ENCODE data around the gene GJC2. TPM values are rescaled to one million over a fixed set of nuclear protein-coding genes. Genes with fewer than 3 reads are reported as not detected.

GJC2 gene
- total RNA-seq, 1 donor from 2014 or later, result 1.0 TPM

DNA sequence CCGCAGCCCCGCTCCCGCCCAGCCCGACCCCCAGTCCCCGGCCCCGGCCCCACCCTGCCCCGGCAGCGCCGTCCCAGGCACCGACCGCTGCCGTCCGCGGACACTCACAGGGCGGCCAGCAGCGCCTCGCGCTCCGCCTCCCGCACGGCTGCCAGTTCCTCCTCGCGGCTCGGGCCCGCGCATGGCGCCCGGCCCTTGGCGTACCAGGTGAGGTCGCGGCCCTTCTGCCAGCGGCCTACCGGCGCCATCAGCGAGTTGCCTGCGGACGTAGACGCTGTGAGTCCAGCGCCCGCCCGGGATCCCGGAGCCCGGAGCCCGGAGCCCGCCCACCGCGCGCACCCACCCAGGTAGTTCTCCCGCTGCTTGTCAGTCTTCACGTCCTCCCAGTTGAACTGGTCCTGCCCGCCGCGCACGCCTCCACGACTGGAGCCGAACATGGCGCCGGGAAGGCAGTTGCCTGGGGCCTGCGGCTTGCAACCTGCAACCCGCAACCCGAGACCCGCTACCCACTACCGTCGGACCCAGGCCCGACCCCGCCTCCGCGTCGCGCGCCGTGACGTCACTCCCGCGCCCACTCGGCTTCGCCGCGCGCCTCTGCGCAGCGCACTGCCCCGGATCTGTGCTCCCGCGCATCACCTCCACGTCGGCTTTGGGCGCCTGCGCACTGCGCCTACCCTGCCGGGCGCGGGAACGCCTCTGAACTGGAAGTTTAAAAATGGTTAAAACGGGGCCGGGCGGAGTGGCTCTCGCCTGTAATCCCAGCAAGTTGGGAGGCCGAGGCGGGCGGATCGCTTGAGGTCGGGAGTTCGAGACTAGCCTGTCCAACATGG lies 46.7 kb upstream of the GJC2 start, which contains the start of gene C1orf35:
C1orf35 (minus strand) TSS at position 535 of the 830 bp plus-strand sequence; CDS start at position 437, 98 bp downstream.
- Histone ChIP-seq H3K36me3 (peaks cover 57% of the 10 kb centered on the region), H3K4me1 (peaks cover 50% of the 10 kb centered on the region), H3K27ac (replicated peaks) (peak within 1 kb of the TSS; percentile 91), H3K4me3 (peak within 1 kb of the TSS; percentile 75), H3K9me3 (replicated peaks) (no peaks in the 10 kb centered on the region), H3K27me3 (ENCODE audit: low read depth) (no peaks in the 10 kb centered on the region)
- intact Hi-C loops (cut with micrococcal nuclease), result no loop called here
- DNase-seq, result peak; percentile 93
- no peak for TF ChIP-seq CTCF (IDR thresholded peaks at IDR 0.05; ENCODE audit: borderline replicate concordance)

DNA sequence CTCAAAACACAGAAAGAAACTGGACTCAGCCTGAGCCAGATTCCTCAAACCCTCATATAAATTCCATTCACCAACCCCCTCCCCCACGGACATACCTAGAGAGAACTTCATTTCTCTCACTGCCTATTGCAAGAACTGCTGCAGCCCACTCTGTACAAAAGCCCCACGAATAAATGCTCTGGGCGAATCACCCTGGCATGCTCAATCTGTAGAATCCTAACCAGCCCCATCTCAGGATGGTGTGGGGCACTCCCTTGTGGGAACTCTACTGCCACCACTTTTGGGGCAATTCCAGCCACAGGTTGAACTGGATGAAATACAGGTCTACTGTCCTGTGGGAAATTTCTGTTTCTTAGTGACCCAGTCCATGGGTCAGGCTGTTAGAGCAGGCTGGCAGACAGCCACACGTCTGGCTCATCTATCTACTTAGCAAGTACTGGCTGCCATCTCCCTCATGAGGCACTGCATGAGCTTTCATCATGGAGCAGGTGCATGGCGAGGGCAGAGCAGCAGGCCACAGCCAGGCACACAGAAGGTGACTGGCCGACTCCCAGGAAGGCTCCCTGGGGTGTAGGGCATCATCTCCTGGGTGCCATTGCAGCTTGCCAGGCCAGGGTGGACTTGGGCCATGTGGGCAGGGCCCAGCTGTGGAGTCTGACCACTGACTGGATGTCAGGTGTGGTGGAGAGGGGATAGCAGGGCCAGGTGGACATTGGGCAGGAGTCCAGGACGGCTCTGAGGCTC lies 45.0 kb upstream of the GJC2 start:
- Histone ChIP-seq H3K36me3 (peaks cover 40% of the 10 kb centered on the region), H3K4me3 (no peak overlapping the region), H3K27ac (replicated peaks) (no peak overlapping the region), H3K4me1 (peaks cover 65% of the 10 kb centered on the region), H3K27me3 (ENCODE audit: low read depth) (no peaks in the 10 kb centered on the region), H3K9me3 (replicated peaks) (no peaks in the 10 kb centered on the region)
- intact Hi-C loops (cut with micrococcal nuclease), result no loop called here
- DNase-seq, result no peak
- no peak for TF ChIP-seq CTCF (IDR thresholded peaks at IDR 0.05; ENCODE audit: borderline replicate concordance)

- TF ChIP-seq CTCF (IDR thresholded peaks at IDR 0.05; ENCODE audit: borderline replicate concordance), result no peak
- H3K4me3 ChIP-seq, result no peak overlapping the region
- intact Hi-C loops (cut with micrococcal nuclease), result no loop called here
- H3K4me1 ChIP-seq, result peaks cover 73% of the 10 kb centered on the region
- no peaks in the 10 kb centered on the region for H3K27me3 ChIP-seq (ENCODE audit: low read depth)
- H3K36me3 ChIP-seq, result peaks cover 32% of the 10 kb centered on the region
- H3K27ac ChIP-seq (replicated peaks), result no peak overlapping the region
- H3K9me3 ChIP-seq (replicated peaks), result no peaks in the 10 kb centered on the region
- no peak for DNase-seq
Measured at GRCh38 chr1:228105270-228105995, 44.3 kb upstream of the GJC2 start.

DNA sequence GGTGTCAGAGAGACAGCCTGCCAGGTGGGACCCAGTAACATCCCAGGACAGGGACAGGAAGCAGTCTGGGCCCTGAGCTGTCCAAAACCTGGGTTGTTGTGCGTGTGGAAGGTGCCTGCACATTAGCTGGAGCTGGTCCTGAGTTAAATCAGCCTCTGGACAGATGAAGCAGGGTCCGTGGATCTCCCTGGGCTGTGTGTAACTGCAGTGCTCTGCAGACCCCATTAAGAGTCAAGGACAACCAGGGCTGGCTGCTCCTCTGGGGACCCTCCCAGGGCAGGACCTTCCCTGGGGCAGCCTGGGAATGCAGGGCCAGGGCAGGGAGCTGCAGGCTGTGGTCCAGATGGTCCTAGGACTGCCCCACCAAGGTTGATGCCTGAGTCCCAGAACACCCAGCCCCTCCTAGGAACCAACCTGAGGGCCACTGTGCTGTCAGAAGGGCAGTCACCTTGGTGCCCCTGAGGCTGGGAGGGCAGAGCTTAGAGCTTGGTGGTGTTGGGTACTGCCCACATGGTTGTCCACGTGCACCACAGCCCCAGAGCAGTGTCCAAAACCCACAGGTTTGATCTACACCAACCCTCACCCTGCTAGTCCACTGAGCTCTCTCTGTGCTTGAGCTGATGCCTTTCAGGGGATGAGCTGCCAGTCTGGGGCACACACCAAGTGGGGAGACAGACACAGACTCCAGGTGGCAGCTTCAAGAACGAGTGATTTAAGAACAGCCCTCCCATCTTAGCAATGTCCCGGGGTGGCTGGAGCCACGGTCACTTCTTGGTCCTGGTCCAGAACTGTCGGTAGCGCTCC lies 43.5 kb upstream of the GJC2 start:
- intact Hi-C loops (cut with micrococcal nuclease), result no loop called here
- no peaks in the 10 kb centered on the region for H3K9me3 ChIP-seq (replicated peaks)
- peaks cover 70% of the 10 kb centered on the region for H3K4me1 ChIP-seq
- H3K27ac ChIP-seq (replicated peaks), result no peak overlapping the region
- H3K36me3 ChIP-seq, result peaks cover 25% of the 10 kb centered on the region
- no peak for DNase-seq
- H3K27me3 ChIP-seq (ENCODE audit: low read depth), result no peaks in the 10 kb centered on the region
- H3K4me3 ChIP-seq, result no peak overlapping the region
- no peak for TF ChIP-seq CTCF (IDR thresholded peaks at IDR 0.05; ENCODE audit: borderline replicate concordance)

GRCh38 chr1:228106800-228107054 lies 43.0 kb upstream of the GJC2 start:
- H3K4me1 ChIP-seq, result peaks cover 64% of the 10 kb centered on the region
- no peak for TF ChIP-seq CTCF (IDR thresholded peaks at IDR 0.05; ENCODE audit: borderline replicate concordance)

More at GRCh38 chr1:228106800-228107054, 43.0 kb upstream of the GJC2 start:
- Histone ChIP-seq H3K36me3 (peaks cover 24% of the 10 kb centered on the region), H3K4me3 (no peak overlapping the region), H3K27me3 (ENCODE audit: low read depth) (no peaks in the 10 kb centered on the region), H3K9me3 (replicated peaks) (no peaks in the 10 kb centered on the region), H3K27ac (replicated peaks) (no peak overlapping the region)
- DNase-seq, result no peak
- intact Hi-C loops (cut with micrococcal nuclease), result no loop called here

All from left ventricle myocardium inferior (tissue), 1 donor.